KOPT-K1 (cell line): ENCODE data around the gene TGFBRAP1.

Source experiments
- H3K27ac ChIP-seq: fragments of 200-600 bp; sonication (generic); 2 replicates; pipeline ENCODE4 v1.5.1; 2016; ENCODE audit warnings: antibody characterized with exemption, mild to moderate bottlenecking, low read depth, low read length; ENCODE audit not compliant: poor library complexity, severe bottlenecking
- H3K36me3 ChIP-seq: fragments of 200-600 bp; sonication (generic); 2 replicates; pipeline ENCODE4 v1.5.1; 2017; ENCODE audit warnings: antibody characterized with exemption, mild to moderate bottlenecking, low read length, moderate library complexity; ENCODE audit not compliant: insufficient read depth
- H3K9me3 ChIP-seq: fragments of 200-600 bp; sonication (generic); 2 replicates; pipeline ENCODE4 v1.5.1; 2017; ENCODE audit warnings: antibody characterized with exemption, low read length, mild to moderate bottlenecking; ENCODE audit not compliant: insufficient read depth, poor library complexity, severe bottlenecking

TGFBRAP1 gene

DNA sequence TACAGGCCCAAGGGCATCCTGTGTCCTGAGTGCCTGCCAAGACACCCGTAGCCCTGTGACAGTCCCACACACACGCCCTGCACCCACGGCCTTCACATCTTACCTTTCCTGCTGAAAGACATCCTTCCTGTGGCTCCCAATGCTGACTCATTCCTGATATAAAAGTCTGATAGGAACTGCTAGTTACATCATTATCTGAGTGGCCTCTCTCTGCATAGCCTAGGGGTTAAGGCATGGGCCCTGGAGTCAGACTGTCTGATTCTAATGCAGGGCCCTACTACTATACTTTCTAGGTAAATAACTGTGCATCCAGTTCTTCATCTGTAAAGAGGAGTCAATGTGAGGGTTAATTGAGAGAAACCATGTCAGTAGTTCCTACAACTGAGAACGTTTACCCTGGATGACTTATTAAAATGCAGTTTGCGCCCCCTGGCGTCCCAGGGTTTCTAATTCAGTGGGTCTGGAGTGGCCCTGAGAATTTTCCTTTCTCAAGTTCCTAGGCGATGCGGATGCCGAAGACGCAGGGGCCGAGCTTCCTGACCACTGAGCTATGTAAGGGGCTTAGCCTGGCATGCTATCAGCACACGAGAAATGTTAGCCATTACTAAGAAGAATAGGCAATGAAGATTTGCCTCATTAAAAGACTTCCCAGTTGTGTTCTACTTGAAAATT is 94.0 kb downstream of the TGFBRAP1 start:
- Histone ChIP-seq H3K36me3 (no peaks in the 10 kb centered on the region), H3K27ac (no peak overlapping the region), H3K9me3 (no peaks in the 10 kb centered on the region)

DNA sequence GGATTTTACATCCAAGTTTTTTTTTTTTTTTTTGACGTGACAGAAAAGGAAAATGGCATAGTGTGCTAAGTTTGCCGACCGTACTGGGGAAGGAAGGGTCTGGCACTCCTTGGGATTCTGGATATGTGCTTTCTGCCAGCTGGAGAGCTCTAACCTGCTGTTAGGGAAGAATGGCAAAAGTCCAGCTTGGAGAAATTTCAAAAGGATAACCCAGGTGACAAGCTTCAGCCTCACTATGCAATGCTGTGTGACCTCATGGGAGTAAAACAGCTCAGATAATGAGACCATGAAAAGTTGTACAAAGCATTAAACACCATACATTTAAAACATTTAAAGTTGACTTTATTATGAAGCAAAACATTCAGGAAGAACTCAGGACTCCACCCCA is 98.3 kb downstream of the TGFBRAP1 start:
- no peak overlapping the region for H3K27ac ChIP-seq
- H3K36me3 ChIP-seq, result no peaks in the 10 kb centered on the region
- H3K9me3 ChIP-seq, result no peaks in the 10 kb centered on the region

DNA sequence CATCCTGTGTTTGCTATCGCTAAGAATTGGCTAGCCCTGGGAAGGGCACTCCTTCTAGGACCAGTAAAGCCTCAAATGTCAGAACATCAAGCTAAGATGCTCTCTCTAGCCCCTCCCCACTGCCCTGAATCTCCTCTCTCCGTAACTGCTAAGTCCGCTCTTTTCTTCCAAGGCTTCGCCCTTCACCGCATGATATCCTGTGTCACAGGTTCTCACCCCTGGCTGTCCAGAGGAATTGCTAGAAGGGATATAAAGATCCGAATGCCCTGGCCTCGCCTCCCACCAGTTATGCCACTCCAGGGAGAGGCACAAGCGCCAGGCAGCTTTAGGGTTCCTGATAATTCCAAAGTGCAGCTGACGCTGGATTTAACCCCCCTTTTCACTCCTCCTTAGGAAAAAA is 105.1 kb downstream of the TGFBRAP1 start:
- H3K9me3 ChIP-seq, result no peaks in the 10 kb centered on the region
- no peaks in the 10 kb centered on the region for H3K36me3 ChIP-seq
- no peak overlapping the region for H3K27ac ChIP-seq

DNA sequence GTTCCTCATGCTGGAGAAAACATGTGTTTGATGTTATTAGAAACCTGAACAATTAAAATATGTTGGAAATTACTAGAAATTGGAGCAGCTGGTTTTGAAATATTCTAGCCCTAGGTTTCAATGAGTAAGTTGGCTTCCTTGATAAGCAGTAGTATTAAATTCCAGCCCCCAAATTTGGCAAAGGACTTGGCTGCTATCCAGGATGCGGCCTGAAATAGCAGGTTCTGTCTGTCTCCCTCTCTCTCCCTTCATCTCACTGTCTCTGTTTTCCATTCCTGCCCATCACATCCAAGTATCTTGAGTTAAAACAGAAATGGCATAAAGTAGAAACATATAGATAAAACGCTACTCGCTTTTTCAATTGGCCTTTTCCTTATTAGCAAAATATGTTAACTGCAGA is 108.9 kb downstream of the TGFBRAP1 start:
- H3K9me3 ChIP-seq, result no peaks in the 10 kb centered on the region
- no peak overlapping the region for H3K27ac ChIP-seq
- no peaks in the 10 kb centered on the region for H3K36me3 ChIP-seq

DNA sequence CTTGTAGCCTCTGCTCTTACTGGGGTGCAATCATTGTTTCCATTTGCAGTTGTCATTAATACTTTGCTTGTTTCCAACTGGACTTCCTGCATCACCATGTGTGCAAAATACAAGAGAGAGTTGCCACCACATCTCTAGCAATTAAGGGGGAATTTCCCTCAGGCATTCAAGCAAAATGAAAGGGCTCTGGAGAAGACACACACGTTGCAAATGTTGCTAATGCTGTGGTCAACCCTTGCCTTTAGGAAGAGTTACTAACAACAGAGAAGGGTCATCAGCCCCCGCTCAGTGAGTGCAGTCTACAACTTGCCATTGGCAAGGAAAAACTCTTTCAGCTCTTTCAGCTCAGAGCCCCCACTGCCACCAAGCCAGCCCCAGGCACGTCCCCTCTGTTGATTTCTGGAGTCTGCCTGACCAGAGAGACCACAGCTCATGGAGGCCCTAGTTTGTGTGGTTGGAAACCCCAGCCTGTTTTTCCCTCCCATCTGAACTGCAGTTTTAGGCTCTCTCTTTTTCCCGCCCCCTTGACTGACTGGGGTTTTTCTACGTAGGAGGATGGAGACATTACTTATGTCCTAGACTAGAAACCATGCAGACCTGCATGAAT is 113.8 kb downstream of the TGFBRAP1 start:
- Histone ChIP-seq H3K9me3 (no peaks in the 10 kb centered on the region), H3K36me3 (no peaks in the 10 kb centered on the region), H3K27ac (no peak overlapping the region)
